Measurements from ENCODE around the gene CC2D1A.

GRCh38 chr19:13952931-13953531, 47.0 kb downstream of the CC2D1A start:
- no peak for TF ChIP-seq CTCF (IDR thresholded peaks at IDR 0.05)
- no peak for TF ChIP-seq EP300 (IDR thresholded peaks at IDR 0.05)
- TF ChIP-seq POLR2A (IDR thresholded peaks at IDR 0.05): no peak

Data from stomach (tissue), 4 donors.